ENCODE measurements around the gene HNRNPF. TPM values are rescaled to one million over a fixed set of nuclear protein-coding genes. Genes with fewer than 3 reads are reported as not detected.
A peak's percentile ranks its signal among the peaks of the same experiment; 100 is the strongest.
"Not testable (repeated sequence)": the region's sequence is repeated elsewhere in the genome, so short reads cannot be mapped to it uniquely, and the experiment has no call there.

The HNRNPF gene
- polyA plus RNA-seq, 4 donors: 151 to 224 (median 221) TPM

DNA sequence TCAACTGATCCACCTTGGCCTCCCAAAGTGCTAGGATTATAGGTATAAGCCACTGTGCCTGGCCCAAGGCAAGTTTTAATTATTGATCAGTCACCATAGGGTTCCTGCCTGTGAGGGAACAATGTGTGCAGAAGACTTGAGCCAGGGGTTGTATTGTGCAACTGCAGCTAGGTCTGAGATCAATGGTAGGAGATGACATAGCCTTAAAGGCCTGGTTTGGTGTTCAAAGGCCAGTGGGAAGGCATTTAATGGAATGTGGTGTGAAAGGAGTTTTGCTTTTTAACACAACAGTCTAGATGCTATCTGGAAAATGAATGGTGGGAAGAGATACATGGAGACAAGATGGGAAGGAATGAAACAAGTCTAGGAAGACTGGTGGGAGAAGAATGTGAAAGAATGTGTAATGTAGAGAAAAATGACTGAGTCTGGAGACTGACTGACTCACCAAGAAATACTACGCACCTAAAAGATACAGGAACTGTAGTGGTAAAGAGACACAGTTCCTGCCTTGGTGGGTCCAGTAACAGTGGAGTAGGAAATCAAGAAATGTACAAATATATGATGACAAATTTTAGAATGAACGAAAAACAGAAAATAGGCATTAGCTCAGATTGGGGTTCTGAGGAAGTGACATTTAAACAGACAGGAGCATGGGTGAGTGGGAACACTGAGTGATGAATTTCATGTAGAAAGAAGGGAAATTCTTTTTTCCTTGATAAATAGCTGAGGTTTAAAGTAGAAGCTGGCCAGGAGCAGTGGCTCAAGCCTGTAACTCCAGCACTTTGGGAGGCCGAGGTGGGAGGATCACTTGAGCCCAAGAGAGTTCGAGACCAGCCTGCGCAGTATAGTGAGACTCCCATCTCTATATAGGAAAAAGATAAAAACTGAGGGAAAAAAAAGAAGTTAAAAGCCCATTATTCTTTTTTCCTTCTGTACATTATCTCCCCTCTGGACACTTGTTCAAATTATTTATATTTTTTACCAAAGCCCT, 9.4 kb downstream of the HNRNPF start:
- no peak for DNase-seq (ENCODE audit: low read depth in 4 of 4, low spot score in 3 of 4)

DNA sequence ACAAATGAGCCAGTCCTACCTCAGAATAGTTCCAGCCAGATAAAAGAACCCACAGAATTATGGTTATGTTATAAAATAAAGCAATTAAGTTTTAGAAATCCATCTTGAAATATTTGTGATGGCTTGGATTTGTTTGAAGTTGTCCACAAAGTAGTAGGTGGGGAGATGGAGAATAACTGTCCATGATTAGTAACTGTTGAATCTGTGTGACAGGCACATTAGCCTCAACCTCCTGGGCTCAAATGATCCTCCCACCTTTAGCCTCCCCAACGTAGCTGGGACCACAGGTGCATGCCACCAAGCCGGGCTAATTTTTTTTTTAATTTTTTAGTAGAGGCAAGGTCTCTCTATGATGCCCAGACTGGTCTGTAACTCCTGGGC, 10.1 kb downstream of the HNRNPF start:
- no peak for DNase-seq (ENCODE audit: low read depth in 4 of 4, low spot score in 3 of 4)

GRCh38 chr10:43396928-43397624, 11.9 kb downstream of the HNRNPF start:
- peak in 3 of 4 donors; percentile 65 to 75 (median 70) for DNase-seq (ENCODE audit: low read depth in 4 of 4, low spot score in 3 of 4)

GRCh38 chr10:43396061-43396927, 12.7 kb downstream of the HNRNPF start:
- peak in 3 of 4 donors; percentile 63 to 66 (median 64) for DNase-seq (ENCODE audit: low read depth in 4 of 4, low spot score in 3 of 4)

- no peak for DNase-seq (ENCODE audit: low read depth in 4 of 4, low spot score in 3 of 4)
Measured at GRCh38 chr10:43395571-43396060, 13.4 kb downstream of the HNRNPF start.

- no peak for DNase-seq (ENCODE audit: low read depth in 4 of 4, low spot score in 3 of 4)
Measured at GRCh38 chr10:43394868-43395267, 14.1 kb downstream of the HNRNPF start.

GRCh38 chr10:43393606-43394360, 15.2 kb downstream of the HNRNPF start:
- no peak for DNase-seq (ENCODE audit: low read depth in 4 of 4, low spot score in 3 of 4)

DNA sequence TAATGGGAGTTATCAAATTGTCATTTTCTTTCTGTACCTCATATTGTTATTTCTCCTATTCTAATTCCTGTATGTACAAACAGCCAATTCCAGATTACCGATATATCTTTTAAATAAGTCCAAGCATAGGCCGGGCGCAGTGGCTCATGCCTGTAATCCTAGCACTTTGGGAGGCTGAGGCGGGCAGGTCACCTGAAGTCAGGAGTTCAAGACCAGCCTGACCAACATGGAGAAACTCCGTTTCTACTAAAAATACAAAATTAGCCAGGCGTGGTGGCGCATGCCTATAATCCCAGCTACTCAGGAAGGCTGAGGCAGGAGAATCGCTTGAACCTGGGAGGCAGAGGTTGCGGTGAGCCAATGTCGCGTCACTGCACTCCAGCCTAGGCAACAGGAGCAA, 15.8 kb downstream of the HNRNPF start:
- DNase-seq (ENCODE audit: low read depth in 4 of 4, low spot score in 3 of 4): not testable (repeated sequence)

GRCh38 chr10:43392748-43393147, 16.2 kb downstream of the HNRNPF start:
- DNase-seq (ENCODE audit: low read depth in 4 of 4, low spot score in 3 of 4): no peak

DNA sequence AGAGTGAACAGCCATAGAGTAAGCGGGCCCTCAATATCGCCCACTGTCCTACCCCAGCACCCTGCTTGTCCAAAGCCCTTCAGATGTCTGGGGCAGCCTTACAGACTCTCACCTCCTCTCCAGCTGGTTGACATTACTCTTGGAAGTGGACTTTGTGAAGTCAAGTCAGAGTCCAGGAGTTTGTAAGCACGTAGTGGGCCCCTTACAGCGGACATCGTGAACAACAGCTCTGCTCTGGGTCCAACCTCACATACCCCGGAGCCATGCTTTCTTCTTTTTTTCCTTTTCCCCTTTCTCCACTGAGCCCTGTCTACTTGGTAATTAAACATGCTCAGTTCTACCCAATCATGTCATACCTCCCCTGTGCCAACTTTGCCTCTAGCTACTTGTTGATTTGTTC, 17.5 kb downstream of the HNRNPF start:
- DNase-seq (ENCODE audit: low read depth in 4 of 4, low spot score in 3 of 4): no peak

GRCh38 chr10:43390759-43391158, 18.2 kb downstream of the HNRNPF start:
- no peak for DNase-seq (ENCODE audit: low read depth in 4 of 4, low spot score in 3 of 4)

DNA sequence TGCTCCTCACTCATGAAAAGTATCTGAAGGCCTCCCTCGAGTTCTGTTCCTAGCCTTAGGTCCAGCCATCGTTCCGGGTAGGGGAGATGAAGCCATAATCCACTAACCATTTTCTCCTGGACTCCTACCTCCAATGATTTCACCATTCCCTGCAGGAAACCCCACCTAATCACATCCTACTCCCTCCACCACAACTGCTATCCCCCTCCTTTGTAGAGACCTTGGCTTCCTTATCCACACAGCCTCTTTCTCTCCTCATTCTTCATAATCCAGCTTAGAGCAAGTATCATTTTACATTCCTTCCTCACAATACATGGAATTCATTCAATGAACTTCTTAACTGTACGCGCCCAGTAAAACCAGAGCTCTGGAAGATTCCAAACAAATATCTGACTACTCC, 18.7 kb downstream of the HNRNPF start:
- no peak for DNase-seq (ENCODE audit: low read depth in 4 of 4, low spot score in 3 of 4)

GRCh38 chr10:43389867-43390266, 19.1 kb downstream of the HNRNPF start:
- DNase-seq (ENCODE audit: low read depth in 4 of 4, low spot score in 3 of 4): no peak

DNA sequence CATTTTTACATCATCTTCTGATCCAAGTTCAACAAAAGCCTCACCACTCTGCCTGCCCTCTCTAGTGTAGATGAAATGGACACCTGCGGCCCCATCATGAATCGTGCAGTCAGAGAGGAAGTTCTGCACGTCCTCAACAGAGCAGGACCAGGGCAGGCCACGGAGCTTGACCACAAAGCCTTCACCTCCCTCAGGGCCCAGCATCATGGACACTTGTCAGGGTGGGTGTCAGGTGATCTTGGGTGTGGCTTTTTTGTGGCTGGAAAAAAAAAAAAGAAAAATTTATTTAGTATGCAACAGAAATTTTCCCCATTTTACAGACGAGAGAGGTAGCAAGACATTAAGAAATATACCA, 21.3 kb downstream of the HNRNPF start:
- no peak for DNase-seq (ENCODE audit: low read depth in 4 of 4, low spot score in 3 of 4)

DNA sequence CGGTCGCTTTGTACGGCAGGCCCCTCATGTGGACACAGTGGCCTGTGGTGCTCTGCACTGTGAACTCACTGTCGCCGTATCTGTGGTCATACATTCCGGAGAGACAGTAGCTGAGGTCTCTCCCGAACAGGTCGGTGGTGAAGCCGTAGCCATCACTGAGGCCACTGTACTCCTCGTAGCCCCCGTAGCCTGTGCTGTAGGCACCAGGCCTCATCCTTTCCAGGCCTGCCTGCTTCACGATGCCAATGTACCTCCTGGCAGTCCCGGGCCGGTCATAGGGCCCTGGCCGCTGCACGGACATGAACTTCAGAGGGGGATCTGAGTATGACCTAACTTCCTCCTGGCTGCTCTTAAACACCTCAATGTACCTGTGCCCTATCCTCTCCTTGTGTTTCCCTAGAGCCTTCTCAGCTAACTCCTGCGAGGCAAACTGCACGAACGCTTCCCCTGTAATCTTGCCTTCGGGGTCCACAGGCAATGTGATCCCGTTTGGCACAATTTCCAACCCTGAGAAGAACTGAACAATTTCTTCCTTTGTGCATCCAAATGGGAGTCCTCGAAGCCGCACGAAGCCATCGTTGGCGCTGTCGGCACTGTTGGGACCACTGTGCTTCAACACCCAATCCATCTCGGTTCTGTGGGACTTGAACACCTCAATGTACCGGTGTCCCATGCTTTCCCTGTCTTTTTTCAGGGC, 21.9 kb downstream of the HNRNPF start:
- no peak for DNase-seq (ENCODE audit: low read depth in 4 of 4, low spot score in 3 of 4)

DNA sequence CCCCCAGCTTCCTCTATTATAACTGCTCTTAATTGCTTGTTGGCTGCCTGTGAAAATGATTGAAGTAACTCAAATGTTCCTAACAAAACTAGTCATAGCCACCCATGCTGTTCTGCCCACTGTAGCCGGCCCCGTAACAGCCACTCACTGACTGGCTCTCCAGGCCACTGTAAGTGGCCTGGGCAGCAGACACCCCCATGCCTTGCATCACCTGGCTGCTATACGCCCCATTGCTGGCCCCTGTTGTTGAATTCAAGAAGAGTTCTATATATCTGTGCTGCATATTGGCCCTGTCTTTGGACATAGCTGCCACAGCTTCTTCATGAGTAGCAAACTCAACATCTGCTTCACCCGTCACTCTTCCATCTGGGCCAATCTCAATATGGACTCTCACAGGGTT, 22.4 kb downstream of the HNRNPF start:
- no peak for DNase-seq (ENCODE audit: low read depth in 4 of 4, low spot score in 3 of 4)

DNA sequence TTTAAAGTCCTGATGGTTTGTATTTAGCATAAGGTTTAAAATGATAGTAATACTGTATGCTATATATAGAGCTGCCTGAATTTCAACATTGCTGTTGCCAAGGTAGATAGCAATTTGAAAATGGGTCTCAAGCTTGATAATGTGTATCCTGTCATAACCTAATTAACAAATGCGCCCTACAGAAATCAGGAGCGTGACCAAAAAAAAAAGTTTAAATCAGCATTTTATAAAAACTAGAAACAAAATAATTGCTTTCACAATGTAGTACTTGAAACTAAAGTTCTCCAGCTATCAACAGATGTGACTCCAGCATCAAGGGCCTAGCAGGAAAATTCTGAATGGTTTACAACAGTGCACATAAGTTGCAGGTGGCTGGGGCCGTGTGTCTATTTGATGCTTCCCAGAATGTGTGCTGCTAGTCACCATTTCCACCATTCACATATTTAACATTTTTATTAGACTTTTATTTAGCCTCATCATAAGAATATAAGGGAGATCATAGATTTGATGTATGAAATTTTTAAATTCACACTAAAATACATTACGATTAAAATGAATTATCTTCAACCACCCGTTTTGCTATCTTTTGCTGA, 23.5 kb downstream of the HNRNPF start:
- no peak for DNase-seq (ENCODE audit: low read depth in 4 of 4, low spot score in 3 of 4)

DNA sequence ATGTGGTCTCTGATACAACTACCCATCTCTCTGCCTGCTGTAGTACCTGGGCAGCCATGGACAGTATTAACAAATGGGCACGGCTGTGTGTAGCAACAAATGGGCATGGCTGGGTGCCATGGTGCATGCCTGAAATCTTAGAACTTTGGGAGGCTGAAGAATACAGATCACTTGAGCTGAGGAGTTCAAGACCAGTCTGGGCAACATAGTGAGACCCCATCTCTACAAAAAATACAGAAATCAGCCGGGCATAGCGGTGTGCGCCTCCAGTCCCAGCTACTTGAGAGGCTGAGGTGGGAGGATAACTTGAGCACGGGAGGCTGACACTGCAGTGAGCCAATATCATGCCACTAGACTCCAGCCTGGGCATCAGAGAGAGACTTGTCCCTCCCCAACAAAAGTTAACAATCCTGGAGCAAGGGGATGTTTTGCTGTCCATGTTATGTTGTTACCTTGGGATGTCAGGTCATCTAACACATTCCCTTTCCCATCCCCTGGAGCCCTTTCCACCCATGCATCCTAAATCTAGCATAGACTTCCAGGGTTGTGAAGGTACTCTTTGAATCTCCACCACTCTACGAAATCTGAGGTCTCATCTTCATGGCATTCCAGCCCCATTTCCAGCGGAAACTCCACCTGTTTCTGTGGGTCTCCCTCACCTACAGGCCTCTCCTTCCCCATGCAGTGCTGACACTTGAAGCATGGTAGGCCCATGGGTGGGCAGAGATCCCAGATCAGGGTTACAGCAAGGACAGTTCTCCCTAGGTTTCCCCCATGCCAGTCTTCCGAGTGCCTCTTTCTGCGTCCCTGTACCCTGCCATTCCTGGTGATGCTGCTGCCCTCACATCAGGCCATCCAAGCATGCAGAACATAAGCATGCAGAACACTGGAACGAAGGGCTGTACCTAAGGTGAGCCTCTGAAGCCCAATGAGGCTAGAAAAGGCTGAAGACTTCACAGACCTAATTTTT, 24.4 kb downstream of the HNRNPF start:
- DNase-seq (ENCODE audit: low read depth in 4 of 4, low spot score in 3 of 4): no peak
